ENCODE data around the gene FRAT1.
"Not testable (repeated sequence)": the region's sequence is repeated elsewhere in the genome, so short reads cannot be mapped to it uniquely, and the experiment has no call there.

FRAT1 gene

GRCh38 chr10:97318772-97319651, at the start of gene FRAT1:
Gene FRAT1, plus strand, starts transcription at chr10:97319271. Its CDS starts 183 bp downstream, at chr10:97319454.
- DNase-seq: peak; percentile 92

GRCh38 chr10:97270523-97271154, 48.4 kb upstream of the FRAT1 start:
- DNase-seq: no peak

GRCh38 chr10:97273700-97274099, 45.4 kb upstream of the FRAT1 start:
- DNase-seq: no peak

- no peak for DNase-seq
These were observed 44.2 kb upstream of the FRAT1 start for GRCh38 chr10:97274828-97275227.

- no peak for DNase-seq
These were observed 41.5 kb upstream of the FRAT1 start for GRCh38 chr10:97277551-97277950.

- peak; percentile 86 for DNase-seq
These were observed 40.5 kb upstream of the FRAT1 start for GRCh38 chr10:97278491-97278989.

GRCh38 chr10:97279121-97279815, 39.8 kb upstream of the FRAT1 start:
- DNase-seq: no peak

- DNase-seq: no peak
These were observed 38.3 kb upstream of the FRAT1 start for GRCh38 chr10:97280783-97281182.

GRCh38 chr10:97290076-97290475, 29.0 kb upstream of the FRAT1 start:
- not testable (repeated sequence) for DNase-seq

- DNase-seq: not testable (repeated sequence)
These were observed 28.3 kb upstream of the FRAT1 start for GRCh38 chr10:97290576-97291356.

- no peak for DNase-seq
These were observed 27.5 kb upstream of the FRAT1 start for GRCh38 chr10:97291357-97292096.

- peak; percentile 99 for DNase-seq
These were observed 26.8 kb upstream of the FRAT1 start, which contains the start of gene ARHGAP19 for GRCh38 chr10:97292097-97292861. Gene ARHGAP19, minus strand, starts transcription at chr10:97292637. Its CDS starts 10 bp downstream, at chr10:97292627.

- DNase-seq: no peak
These were observed 26.2 kb upstream of the FRAT1 start for GRCh38 chr10:97292862-97293198.

- DNase-seq: peak; percentile 57
These were observed 21.4 kb upstream of the FRAT1 start for GRCh38 chr10:97297556-97298222.

- DNase-seq: no peak
These were observed 20.9 kb upstream of the FRAT1 start for GRCh38 chr10:97298223-97298571.

GRCh38 chr10:97300980-97301379, 18.1 kb upstream of the FRAT1 start:
- no peak for DNase-seq

- DNase-seq: no peak
These were observed 16.8 kb upstream of the FRAT1 start for GRCh38 chr10:97302088-97302791.

- peak; percentile 28 for DNase-seq
These were observed 11.6 kb upstream of the FRAT1 start for GRCh38 chr10:97307441-97307840.

GRCh38 chr10:97307866-97308780, 10.9 kb upstream of the FRAT1 start:
- no peak for DNase-seq

Measured in OCI-M1 (cell line).